ENCODE results near the gene TBC1D20.
"Not testable (repeated sequence)": the region's sequence is repeated elsewhere in the genome, so short reads cannot be mapped to it uniquely, and the experiment has no call there.

TBC1D20 gene

GRCh38 chr20:407953-408842, 54.1 kb downstream of the TBC1D20 start, which contains the start of gene RBCK1:
RBCK1 (plus strand) TSS chr20:408299; CDS start chr20:408758, 459 bp downstream.
- in situ Hi-C loops (cut with MboI; ENCODE audit: low pct_unique_long_range_greater_than_20kb, low sequenced_read_pairs), result no loop called here

DNA sequence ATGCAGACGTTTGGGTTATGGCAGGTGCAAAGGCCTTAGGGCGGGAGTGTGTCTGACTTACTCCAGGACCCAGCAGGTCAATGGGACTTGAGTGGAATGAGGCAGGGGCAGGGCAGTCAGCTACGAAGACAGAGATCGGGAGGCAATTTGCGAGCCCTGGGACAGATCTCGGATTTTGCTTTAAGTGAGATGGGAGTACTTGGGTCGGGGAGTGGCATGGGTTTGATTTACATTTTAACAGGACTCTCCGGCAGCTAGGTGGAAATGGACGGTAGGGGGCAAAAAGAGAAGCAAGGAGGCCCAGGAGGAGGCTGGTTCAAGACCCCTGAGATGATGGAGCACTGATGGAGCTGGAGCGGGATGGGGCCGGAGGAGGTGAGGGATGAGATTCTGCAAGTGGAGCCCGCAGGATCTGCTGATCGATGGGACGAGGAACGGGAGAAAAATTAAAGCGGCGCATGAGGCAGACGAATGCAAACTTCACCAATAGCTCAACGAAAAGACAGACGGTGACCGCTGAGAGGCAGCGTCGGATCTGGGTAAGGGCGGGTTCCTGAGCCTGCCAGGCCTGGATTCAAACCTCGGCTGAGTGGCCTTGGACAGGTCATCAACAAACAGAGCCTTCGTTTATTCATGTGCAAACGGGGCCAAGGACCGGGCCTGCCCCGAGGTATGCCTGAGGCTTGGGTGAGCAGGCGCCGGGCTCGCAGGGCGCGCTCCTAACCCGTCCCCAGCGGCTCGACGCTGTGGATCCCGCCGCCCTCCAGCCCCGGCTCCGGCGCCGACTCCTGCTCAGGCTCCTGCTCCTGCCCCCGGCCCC, 55.0 kb downstream of the TBC1D20 start:
- in situ Hi-C loops (cut with MboI; ENCODE audit: low pct_unique_long_range_greater_than_20kb, low sequenced_read_pairs), result no loop called here
- DNase-seq, result peak; percentile 83

More at GRCh38 chr20:407953-408842, 54.1 kb downstream of the TBC1D20 start, which contains the start of gene RBCK1:
- peak; percentile 91 for DNase-seq

- no peak for DNase-seq
Measured at GRCh38 chr20:406200-407132, 55.9 kb downstream of the TBC1D20 start.

GRCh38 chr20:404088-404487, 58.2 kb downstream of the TBC1D20 start:
- in situ Hi-C loops (cut with MboI; ENCODE audit: low pct_unique_long_range_greater_than_20kb, low sequenced_read_pairs), result no loop called here
- DNase-seq, result no peak

More at GRCh38 chr20:406200-407132, 55.9 kb downstream of the TBC1D20 start:
- in situ Hi-C loops (cut with MboI; ENCODE audit: low pct_unique_long_range_greater_than_20kb, low sequenced_read_pairs), result no loop called here

DNA sequence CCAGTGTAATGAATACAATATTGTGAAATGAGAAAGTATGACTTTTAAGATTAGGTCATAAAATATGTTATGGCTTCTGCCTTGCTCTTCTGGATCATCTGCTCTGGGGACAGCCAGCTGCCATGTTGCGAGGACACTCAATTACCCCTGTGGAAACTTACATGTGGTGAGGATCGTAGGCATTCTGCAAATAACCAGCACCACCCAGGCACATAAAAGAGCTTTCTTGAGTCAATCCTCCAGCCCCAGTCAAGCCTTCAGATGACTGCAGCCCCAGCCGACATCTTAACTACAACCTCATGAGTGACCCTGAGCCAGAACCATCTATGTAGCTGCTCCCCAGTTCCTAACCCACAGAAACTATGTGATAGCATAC, 58.8 kb downstream of the TBC1D20 start:
- in situ Hi-C loops (cut with MboI; ENCODE audit: low pct_unique_long_range_greater_than_20kb, low sequenced_read_pairs), result no loop called here
- no peak for DNase-seq

- in situ Hi-C loops (cut with MboI; ENCODE audit: low pct_unique_long_range_greater_than_20kb, low sequenced_read_pairs), result no loop called here
- no peak for DNase-seq
Measured at GRCh38 chr20:402898-403581, 59.3 kb downstream of the TBC1D20 start.

DNA sequence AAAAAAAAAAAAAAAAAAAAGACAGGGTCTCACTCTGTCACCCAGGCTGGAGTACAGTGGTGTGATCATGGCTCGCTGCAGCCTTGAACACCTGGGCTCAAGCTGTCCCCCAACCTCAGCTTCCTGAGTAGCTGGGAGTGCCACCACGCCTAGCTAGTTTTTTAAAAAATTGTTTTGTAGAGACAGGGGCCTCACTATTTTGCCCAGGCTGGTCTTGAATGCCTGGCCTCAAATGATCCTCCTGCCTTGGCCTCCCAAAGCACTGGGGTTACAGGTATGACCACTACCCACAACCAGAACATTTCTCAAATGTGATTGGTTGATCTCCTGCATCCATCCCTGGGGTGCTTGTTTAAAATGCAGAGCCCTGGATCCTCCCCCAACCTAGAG, 59.8 kb downstream of the TBC1D20 start:
- DNase-seq, result no peak
- in situ Hi-C loops (cut with MboI; ENCODE audit: low pct_unique_long_range_greater_than_20kb, low sequenced_read_pairs), result no loop called here

DNA sequence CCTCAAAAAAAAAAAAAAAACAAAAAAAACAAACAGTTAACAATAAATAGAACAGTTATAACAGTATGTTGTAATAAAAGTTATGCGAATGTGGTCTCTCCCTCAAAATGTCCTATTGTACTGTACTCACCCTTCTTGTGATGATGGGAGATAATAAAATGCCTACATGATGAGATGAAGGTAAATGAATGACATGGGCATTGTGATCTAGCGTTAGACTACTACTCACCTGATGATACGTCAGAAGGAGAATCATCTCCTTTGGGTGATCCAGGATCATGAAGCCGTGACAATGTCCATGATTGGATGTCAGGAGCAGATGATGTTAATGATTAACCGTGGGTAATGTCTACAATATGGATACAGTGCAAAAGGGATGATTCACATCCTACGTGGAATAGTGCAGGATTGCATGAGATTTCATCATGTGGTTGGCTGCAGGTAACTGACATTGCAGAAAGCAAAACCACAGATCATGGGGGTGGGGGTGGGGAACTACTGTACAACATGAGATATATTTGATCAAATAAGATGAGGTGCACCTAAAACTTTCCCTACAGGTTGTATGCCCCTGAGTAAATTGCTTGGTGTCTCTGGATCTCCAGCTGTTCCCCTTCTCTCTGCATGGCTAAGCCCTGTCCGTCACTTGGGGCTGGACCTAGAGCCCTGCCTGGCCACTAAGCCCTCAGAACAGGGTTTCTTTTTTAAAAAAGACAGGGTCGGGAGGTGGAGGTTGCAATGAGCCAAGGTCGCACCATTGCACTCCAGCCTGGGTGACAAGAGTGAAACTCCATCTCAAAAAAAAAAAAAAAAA, 60.4 kb downstream of the TBC1D20 start:
- DNase-seq, result peak; percentile 14
- in situ Hi-C loops (cut with MboI; ENCODE audit: low pct_unique_long_range_greater_than_20kb, low sequenced_read_pairs), result no loop called here

GRCh38 chr20:400454-401275, 61.7 kb downstream of the TBC1D20 start:
- in situ Hi-C loops (cut with MboI; ENCODE audit: low pct_unique_long_range_greater_than_20kb, low sequenced_read_pairs), result no loop called here

DNA sequence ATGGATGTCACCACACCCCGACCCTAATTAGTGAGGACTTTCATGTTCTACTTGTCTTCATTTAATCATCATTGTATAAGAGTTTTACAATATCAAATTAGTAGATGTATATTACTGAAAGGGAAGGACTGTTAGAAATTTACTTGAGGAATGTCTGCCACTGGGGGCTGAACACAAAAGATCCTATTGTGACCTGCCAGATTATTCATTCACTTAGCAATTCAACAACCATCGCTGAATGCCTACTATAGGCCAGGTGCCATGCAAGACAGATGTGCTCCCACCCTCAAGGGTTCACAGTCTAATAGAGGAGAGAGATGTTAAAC, 62.2 kb downstream of the TBC1D20 start:
- no peak for DNase-seq
- in situ Hi-C loops (cut with MboI; ENCODE audit: low pct_unique_long_range_greater_than_20kb, low sequenced_read_pairs), result no loop called here

More at GRCh38 chr20:400454-401275, 61.7 kb downstream of the TBC1D20 start:
- DNase-seq, result no peak

DNA sequence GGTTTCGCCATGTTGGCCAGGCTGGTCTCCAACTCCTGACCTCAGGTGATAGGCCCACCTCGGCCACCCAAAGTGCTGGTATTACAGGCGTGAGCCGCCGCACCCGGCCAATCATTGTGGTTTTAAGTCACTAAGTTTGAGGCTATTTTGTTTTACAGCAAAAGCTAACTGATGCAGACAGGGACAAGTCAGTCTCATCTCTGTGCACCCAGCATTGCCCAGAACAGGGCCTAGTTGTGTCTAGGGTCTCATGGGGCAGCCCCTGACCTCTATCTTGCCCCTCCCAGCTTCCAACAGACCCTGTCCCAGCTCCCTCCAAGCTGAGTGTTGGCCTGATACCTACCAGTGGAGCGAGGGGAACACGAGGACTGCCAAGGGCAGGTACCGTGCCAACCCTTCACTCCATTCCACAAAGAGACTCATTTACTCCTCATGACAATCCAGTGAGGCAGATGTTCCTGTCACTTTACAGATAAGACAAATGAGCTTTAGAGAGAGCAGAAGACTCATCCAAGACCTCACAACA, 63.1 kb downstream of the TBC1D20 start:
- DNase-seq, result no peak
- in situ Hi-C loops (cut with MboI; ENCODE audit: low pct_unique_long_range_greater_than_20kb, low sequenced_read_pairs), result no loop called here

GRCh38 chr20:397432-398237, 64.7 kb downstream of the TBC1D20 start:
- DNase-seq, result no peak

GRCh38 chr20:396619-397431, 65.5 kb downstream of the TBC1D20 start:
- in situ Hi-C loops (cut with MboI; ENCODE audit: low pct_unique_long_range_greater_than_20kb, low sequenced_read_pairs), result no loop called here
- no peak for DNase-seq

More at GRCh38 chr20:397432-398237, 64.7 kb downstream of the TBC1D20 start:
- in situ Hi-C loops (cut with MboI; ENCODE audit: low pct_unique_long_range_greater_than_20kb, low sequenced_read_pairs), result no loop called here

DNA sequence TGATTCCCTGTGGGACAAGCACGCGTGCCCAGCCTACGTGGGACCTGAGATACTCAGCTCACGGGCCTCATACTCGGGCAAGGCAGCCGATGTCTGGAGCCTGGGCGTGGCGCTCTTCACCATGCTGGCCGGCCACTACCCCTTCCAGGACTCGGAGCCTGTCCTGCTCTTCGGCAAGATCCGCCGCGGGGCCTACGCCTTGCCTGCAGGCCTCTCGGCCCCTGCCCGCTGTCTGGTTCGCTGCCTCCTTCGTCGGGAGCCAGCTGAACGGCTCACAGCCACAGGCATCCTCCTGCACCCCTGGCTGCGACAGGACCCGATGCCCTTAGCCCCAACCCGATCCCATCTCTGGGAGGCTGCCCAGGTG, 66.1 kb downstream of the TBC1D20 start:
- no peak for DNase-seq
- in situ Hi-C loops (cut with MboI; ENCODE audit: low pct_unique_long_range_greater_than_20kb, low sequenced_read_pairs), result no loop called here

GRCh38 chr20:393296-393695, 69.0 kb downstream of the TBC1D20 start:
- DNase-seq; in situ Hi-C loops (cut with MboI; ENCODE audit: low pct_unique_long_range_greater_than_20kb, low sequenced_read_pairs): not testable (repeated sequence)
